Raji (cell line): ENCODE results near the gene SLAMF8.

Experiments
- POLR2A ChIP-seq: IDR thresholded peaks from 2 replicates; pipeline ENCODE4 v1.6.1; 2011; ENCODE audit warnings: low read depth, low read length, control low read depth; ENCODE audit not compliant: insufficient read depth

The SLAMF8 gene

GRCh38 chr1:159869607-159870006 lies 42.9 kb downstream of the SLAMF8 start:
- TF ChIP-seq POLR2A: no peak

- TF ChIP-seq POLR2A: no peak
These were observed 44.0 kb downstream of the SLAMF8 start for GRCh38 chr1:159870704-159871103.

- no peak for TF ChIP-seq POLR2A
These were observed 46.2 kb downstream of the SLAMF8 start for GRCh38 chr1:159872891-159873290.

GRCh38 chr1:159873530-159874143 lies 47.0 kb downstream of the SLAMF8 start:
- no peak for TF ChIP-seq POLR2A

- TF ChIP-seq POLR2A: no peak
These were observed 51.2 kb downstream of the SLAMF8 start for GRCh38 chr1:159877695-159878444.

- TF ChIP-seq POLR2A: no peak
These were observed 52.5 kb downstream of the SLAMF8 start for GRCh38 chr1:159879136-159879535.

GRCh38 chr1:159879977-159880376 lies 53.3 kb downstream of the SLAMF8 start:
- no peak for TF ChIP-seq POLR2A

GRCh38 chr1:159880430-159880829 lies 53.8 kb downstream of the SLAMF8 start:
- TF ChIP-seq POLR2A: no peak

- no peak for TF ChIP-seq POLR2A
These were observed 55.2 kb downstream of the SLAMF8 start for GRCh38 chr1:159881622-159882526.

- no peak for TF ChIP-seq POLR2A
These were observed 55.8 kb downstream of the SLAMF8 start for GRCh38 chr1:159882527-159882862.

GRCh38 chr1:159883134-159883533 lies 56.5 kb downstream of the SLAMF8 start:
- no peak for TF ChIP-seq POLR2A

- TF ChIP-seq POLR2A: no peak
These were observed 57.6 kb downstream of the SLAMF8 start for GRCh38 chr1:159884296-159884695.
